ENCODE data around the gene IL34.

DNA sequence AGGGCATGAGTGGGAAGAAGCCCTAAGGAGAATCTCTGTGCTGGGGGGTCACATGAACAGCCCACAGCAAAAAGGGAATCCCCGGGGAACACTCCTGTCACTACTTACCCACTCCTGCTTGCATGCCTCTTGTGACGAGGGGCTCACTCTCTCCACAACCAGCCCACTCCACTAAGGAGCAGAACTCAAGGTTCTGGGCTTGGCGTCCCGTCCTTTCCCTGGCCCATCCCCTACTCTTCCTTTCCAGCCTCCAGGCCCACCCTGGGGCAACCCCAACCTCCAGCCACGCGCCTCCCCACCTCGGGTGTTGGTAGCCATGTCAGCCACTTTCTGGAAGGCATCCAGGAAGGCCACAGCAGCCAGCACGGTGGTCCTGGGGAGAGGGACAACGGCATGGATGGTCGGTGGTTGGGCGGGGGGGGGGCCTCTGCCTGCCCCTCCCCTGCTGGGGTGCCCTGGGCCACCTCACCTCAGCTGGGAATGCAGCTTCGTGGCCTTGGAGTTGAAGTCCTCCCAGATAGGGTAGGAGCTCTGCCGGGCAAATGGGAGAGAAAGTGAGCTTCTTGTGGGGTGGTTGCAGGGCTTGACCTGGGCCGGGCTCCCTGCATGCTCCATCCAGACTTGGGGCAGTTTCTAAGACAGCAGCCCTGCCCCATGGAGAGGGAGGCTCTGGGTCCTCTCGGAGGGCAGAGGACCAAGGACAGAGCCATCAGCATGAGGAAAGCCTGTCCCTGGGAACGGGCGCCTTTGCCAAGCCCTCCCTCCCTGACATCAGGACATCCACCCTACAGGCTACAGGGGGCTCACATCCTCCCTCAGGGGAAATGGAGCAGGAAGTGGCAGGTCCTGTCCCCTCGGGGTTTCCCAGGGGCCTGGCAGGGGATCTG lies 34.4 kb downstream of the IL34 start:
- TF ChIP-seq, protein P1, sequence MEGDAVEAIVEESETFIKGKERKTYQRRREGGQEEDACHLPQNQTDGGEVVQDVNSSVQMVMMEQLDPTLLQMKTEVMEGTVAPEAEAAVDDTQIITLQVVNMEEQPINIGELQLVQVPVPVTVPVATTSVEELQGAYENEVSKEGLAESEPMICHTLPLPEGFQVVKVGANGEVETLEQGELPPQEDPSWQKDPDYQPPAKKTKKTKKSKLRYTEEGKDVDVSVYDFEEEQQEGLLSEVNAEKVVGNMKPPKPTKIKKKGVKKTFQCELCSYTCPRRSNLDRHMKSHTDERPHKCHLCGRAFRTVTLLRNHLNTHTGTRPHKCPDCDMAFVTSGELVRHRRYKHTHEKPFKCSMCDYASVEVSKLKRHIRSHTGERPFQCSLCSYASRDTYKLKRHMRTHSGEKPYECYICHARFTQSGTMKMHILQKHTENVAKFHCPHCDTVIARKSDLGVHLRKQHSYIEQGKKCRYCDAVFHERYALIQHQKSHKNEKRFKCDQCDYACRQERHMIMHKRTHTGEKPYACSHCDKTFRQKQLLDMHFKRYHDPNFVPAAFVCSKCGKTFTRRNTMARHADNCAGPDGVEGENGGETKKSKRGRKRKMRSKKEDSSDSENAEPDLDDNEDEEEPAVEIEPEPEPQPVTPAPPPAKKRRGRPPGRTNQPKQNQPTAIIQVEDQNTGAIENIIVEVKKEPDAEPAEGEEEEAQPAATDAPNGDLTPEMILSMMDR (IDR thresholded peaks at IDR 0.05), result no peak
- TF ChIP-seq EZH2phosphoT487 (IDR thresholded peaks at IDR 0.05) (no peak), EZH2 (IDR thresholded peaks at IDR 0.05) (no peak)

Measured in neural progenitor cell (in vitro differentiated cells).